OCI-LY1 (cell line): ENCODE results near the gene HAPLN2.

Source experiments
- H2AFZ ChIP-seq: fragments of 200-600 bp; sonication (generic), shearing (Covaris generic); 2 replicates; pipeline ENCODE4 v1.6.0; 2014; ENCODE audit warnings: antibody characterized with exemption, mild to moderate bottlenecking, low read length
- H3F3A ChIP-seq: fragments of 200-600 bp; sonication (generic), shearing (Covaris generic); 2 replicates; pipeline ENCODE4 v1.6.0; 2014; ENCODE audit warnings: mild to moderate bottlenecking, antibody characterized with exemption, low read length, moderate library complexity; ENCODE audit not compliant: insufficient read depth
- H3K27ac ChIP-seq: fragments of 200-600 bp; sonication (generic); 2 replicates; pipeline ENCODE4 v1.5.1; 2014; ENCODE audit warnings: low read length, mixed run types, mild to moderate bottlenecking, low read depth; ENCODE audit not compliant: poor library complexity, severe bottlenecking
- H3K27me3 ChIP-seq: fragments of 200-600 bp; sonication (generic); 2 replicates; pipeline ENCODE4 v1.6.0; 2014; ENCODE audit warnings: antibody characterized with exemption, mild to moderate bottlenecking, low read length, moderate library complexity; ENCODE audit not compliant: insufficient read depth
- H3K36me3 ChIP-seq: fragments of 200-600 bp; sonication (generic); 2 replicates; pipeline ENCODE4 v1.6.1; 2014; ENCODE audit warnings: mild to moderate bottlenecking, antibody characterized with exemption, low read length, moderate library complexity, mixed read lengths; ENCODE audit not compliant: insufficient read depth
- H3K4me1 ChIP-seq: fragments of 200-600 bp; sonication (generic); 2 replicates; pipeline ENCODE4 v1.5.1; 2014; ENCODE audit warnings: mild to moderate bottlenecking, low read length, moderate library complexity; ENCODE audit not compliant: insufficient read depth, severe bottlenecking
- H3K4me2 ChIP-seq: fragments of 200-600 bp; sonication (generic), shearing (Covaris generic); 2 replicates; pipeline ENCODE4 v1.6.1; 2014; ENCODE audit warnings: low read length
- H3K4me3 ChIP-seq: fragments of 200-600 bp; sonication (generic); 2 replicates; pipeline ENCODE4 v1.5.1; 2014; ENCODE audit warnings: low read length, low read depth, mild to moderate bottlenecking, mixed read lengths; ENCODE audit not compliant: poor library complexity, severe bottlenecking
- H3K79me2 ChIP-seq: fragments of 200-600 bp; shearing (Covaris generic); 2 replicates; pipeline ENCODE4 v1.6.1; 2016; ENCODE audit warnings: mixed run types, low read length, mixed read lengths; ENCODE audit not compliant: insufficient read depth
- H3K9ac ChIP-seq: fragments of 200-600 bp; sonication (generic), shearing (Covaris generic); 2 replicates; pipeline ENCODE4 v1.6.1; 2014; ENCODE audit warnings: mild to moderate bottlenecking, low read length, mixed read lengths
- H3K9me2 ChIP-seq: fragments of 200-600 bp; sonication (generic), shearing (Covaris generic); 2 replicates; pipeline ENCODE4 v1.6.1; 2014; ENCODE audit warnings: low read depth, mild to moderate bottlenecking, low read length, mixed read lengths
- H3K9me3 ChIP-seq: fragments of 200-600 bp; shearing (Covaris generic); 2 replicates; pipeline ENCODE4 v1.6.1; 2014; ENCODE audit warnings: low read length, mixed read lengths
- H4K20me1 ChIP-seq: fragments of 200-600 bp; sonication (generic), shearing (Covaris generic); 2 replicates; pipeline ENCODE4 v1.6.0; 2016; ENCODE audit warnings: mild to moderate bottlenecking, low read length; ENCODE audit not compliant: insufficient read depth
- EZH2 ChIP-seq: fragments of 200-600 bp; sonication (generic), shearing (Covaris generic); IDR thresholded peaks from 2 replicates; pipeline ENCODE4 v1.8.0; 2017; ENCODE audit warnings: borderline replicate concordance, mixed run types, mild to moderate bottlenecking, antibody characterized with exemption, low read length, moderate library complexity, mixed read lengths
- TF ChIP-seq, protein P1 (sequence below): fragments of 200-600 bp; sonication (generic), shearing (Covaris generic); IDR thresholded peaks from 2 replicates; pipeline ENCODE4 v1.5.1; 2017; ENCODE audit warnings: mild to moderate bottlenecking, antibody characterized with exemption, low read length, moderate library complexity, mixed read lengths

The HAPLN2 gene

DNA sequence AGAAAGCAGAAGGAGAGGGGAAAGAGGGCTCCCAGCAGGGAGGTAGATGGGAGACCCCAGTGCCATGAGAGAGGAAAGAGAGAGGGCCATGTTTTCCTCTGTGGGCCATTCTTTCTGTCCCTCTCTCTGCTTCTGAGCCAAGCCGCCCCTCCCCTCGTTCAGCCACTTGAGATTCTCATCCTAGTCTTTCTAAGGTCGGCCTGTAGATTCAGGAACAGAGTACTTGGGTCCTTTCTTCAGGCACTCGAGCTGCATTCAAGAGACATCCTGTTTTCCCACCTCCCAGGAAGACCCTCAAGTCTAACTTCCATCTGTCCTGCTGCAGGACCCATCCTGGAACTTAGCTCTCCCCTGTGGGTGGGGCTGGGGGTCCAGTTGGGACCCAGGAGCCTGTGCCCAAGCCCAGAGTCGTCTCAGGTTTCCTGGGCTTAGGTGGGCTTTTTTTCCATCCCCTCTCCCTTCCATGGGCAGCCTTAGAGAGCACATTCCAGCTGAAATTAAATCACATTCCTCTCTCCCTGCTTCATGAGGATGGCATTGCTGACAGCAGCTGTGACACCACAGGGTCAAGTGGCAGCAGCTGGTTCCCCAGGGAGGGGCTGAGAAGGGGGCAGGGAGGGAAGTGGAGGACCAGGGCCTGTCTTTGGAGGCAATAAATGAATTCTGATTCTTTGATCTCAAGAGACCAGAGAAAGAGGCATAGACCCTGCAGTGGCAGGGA, 45.0 kb downstream of the HAPLN2 start:
- no peaks in the 10 kb centered on the region for H3K79me2 ChIP-seq
- no peaks in the 10 kb centered on the region for H3K36me3 ChIP-seq
- no peak overlapping the region for H3K27ac ChIP-seq
- no peaks in the 10 kb centered on the region for H3K9me2 ChIP-seq
- H4K20me1 ChIP-seq = no peaks in the 10 kb centered on the region
- no peaks in the 10 kb centered on the region for H3K9me3 ChIP-seq
- H3K4me1 ChIP-seq = peaks cover 16% of the 10 kb centered on the region
- H3F3A ChIP-seq = no peaks in the 10 kb centered on the region
- no peak overlapping the region for H3K9ac ChIP-seq
- no peak overlapping the region for H3K4me3 ChIP-seq
- no peak overlapping the region for H2AFZ ChIP-seq
- no peak overlapping the region for H3K4me2 ChIP-seq
- 0 out of 2 replicates have a peak, but pooled peaks cover 4% of the 10 kb centered on the region for H3K27me3 ChIP-seq
- TF ChIP-seq EZH2 = no peak
- TF ChIP-seq, protein P1, sequence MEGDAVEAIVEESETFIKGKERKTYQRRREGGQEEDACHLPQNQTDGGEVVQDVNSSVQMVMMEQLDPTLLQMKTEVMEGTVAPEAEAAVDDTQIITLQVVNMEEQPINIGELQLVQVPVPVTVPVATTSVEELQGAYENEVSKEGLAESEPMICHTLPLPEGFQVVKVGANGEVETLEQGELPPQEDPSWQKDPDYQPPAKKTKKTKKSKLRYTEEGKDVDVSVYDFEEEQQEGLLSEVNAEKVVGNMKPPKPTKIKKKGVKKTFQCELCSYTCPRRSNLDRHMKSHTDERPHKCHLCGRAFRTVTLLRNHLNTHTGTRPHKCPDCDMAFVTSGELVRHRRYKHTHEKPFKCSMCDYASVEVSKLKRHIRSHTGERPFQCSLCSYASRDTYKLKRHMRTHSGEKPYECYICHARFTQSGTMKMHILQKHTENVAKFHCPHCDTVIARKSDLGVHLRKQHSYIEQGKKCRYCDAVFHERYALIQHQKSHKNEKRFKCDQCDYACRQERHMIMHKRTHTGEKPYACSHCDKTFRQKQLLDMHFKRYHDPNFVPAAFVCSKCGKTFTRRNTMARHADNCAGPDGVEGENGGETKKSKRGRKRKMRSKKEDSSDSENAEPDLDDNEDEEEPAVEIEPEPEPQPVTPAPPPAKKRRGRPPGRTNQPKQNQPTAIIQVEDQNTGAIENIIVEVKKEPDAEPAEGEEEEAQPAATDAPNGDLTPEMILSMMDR = no peak

DNA sequence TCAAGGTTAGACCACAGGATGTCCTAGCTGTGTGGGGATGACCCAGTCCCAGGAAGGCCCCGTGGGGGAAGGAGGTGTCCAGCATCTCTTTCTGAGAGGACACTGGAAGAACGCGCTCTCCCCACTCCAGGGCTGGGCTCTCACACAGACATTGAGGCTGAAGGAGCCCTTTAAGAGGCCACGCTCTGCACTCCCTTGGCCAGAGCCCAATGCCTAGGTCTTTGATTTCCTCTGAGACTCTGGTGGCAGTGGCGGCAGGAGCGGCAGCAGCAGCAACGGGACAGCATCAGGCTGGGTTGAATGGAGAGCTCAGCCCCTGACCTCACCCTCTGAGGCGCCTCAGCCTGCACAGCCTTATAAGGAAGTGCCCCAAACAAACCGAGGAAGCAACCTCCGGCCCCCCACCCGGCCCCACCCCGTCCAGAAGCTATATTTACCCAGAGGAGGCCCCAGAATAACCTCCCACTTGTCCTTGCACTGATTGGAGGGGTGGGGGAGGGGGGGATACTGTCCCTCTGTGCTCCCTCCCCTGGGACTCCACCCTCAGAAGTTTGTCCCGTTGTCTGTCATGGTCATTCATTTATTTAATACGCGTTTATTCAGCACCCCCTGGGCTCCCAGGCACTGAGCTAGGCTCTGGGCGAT, 45.7 kb downstream of the HAPLN2 start:
- Histone ChIP-seq H3K27ac (no peak overlapping the region), H3K36me3 (no peaks in the 10 kb centered on the region), H3K9me3 (no peaks in the 10 kb centered on the region), H3F3A (no peaks in the 10 kb centered on the region), H2AFZ (no peak overlapping the region), H3K4me3 (no peak overlapping the region), H3K9ac (no peak overlapping the region), H3K4me1 (peaks cover 10% of the 10 kb centered on the region), H4K20me1 (no peaks in the 10 kb centered on the region), H3K27me3 (0 out of 2 replicates have a peak, but pooled peaks cover 4% of the 10 kb centered on the region), H3K9me2 (no peaks in the 10 kb centered on the region), H3K79me2 (no peaks in the 10 kb centered on the region), H3K4me2 (no peak overlapping the region)
- TF ChIP-seq, protein P1 = no peak
- TF ChIP-seq EZH2 = no peak

DNA sequence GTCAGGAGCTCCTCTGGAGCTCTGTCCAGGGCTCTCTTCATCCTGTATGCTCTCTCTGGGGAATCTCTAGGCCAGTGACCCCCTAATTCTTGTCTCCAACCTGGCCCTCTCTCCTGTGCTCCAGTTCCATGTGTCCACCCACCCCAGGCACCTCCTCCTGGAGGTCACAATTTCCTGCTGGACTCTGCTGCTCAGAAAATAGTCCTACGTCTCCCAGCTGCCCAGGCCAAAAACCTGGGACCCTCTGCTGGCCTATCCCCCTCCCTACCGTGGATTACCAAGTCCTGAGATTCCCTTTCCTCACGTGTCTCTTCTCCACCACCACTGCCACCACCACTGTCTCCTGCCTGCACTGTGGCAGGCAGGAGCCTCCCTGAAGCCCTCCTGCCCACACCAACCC, 46.3 kb downstream of the HAPLN2 start:
- H3K9ac ChIP-seq = no peak overlapping the region
- no peak overlapping the region for H3K4me3 ChIP-seq
- no peaks in the 10 kb centered on the region for H3K79me2 ChIP-seq
- H3K36me3 ChIP-seq = no peaks in the 10 kb centered on the region
- H3K9me3 ChIP-seq = no peaks in the 10 kb centered on the region
- H3K27me3 ChIP-seq = 0 out of 2 replicates have a peak, but pooled peaks cover 4% of the 10 kb centered on the region
- H3K4me2 ChIP-seq = no peak overlapping the region
- H3K9me2 ChIP-seq = no peaks in the 10 kb centered on the region
- no peak overlapping the region for H2AFZ ChIP-seq
- H4K20me1 ChIP-seq = no peaks in the 10 kb centered on the region
- H3K27ac ChIP-seq = no peak overlapping the region
- H3K4me1 ChIP-seq = peaks cover 6% of the 10 kb centered on the region
- TF ChIP-seq, protein P1 = no peak
- TF ChIP-seq EZH2 = no peak
- no peaks in the 10 kb centered on the region for H3F3A ChIP-seq
